ENCODE results near the gene GNAQ. TPM values are rescaled to one million over a fixed set of nuclear protein-coding genes. Genes with fewer than 3 reads are reported as not detected.

GNAQ gene
- total and polyA plus RNA-seq, 2 of the 13 experiments (the other 11 are each of a cell fraction or from before 2014, with no cell fraction given): 16.5 to 17.7 TPM

DNA sequence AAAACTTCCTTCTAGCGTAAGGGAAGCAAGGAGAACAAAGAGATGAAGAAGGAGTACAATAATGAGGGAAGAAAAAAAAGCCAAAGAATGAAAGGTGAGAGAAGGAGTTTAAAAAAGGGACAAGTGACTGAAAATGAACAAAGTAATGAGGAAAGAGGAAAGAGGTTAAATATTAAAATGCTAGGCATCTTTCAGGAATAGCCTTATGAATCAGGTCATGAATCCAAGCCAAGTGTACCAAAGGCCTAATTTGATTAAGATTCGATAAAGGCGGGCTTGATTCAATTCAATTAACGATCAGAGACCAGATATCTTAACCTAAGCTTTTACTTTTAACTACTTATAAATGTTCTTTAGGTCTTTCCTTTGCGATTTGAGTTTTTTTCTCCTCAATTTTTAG, 241.7 kb downstream of the GNAQ start:
- H3K36me3 ChIP-seq (replicated peaks in 1 of 2; ENCODE audit: control insufficient read depth in 1 of 2, insufficient read depth in 2 of 2, low read length in 2 of 2): peaks cover 0 to 11% of the 10 kb centered on the region in 2 experiments; a peak in 1 of 5 replicates
- H4K20me1 ChIP-seq (ENCODE audit: insufficient read depth, low read length): no peaks in the 10 kb centered on the region
- ATAC-seq: no peak
- WGBS (ENCODE audit: low lambda C conversion rate): 95% methylated on average over 5 of the region's 5 CpGs
- no peak overlapping the region for H3K4me2 ChIP-seq (ENCODE audit: low read depth, low read length)
- H2AFZ ChIP-seq (ENCODE audit: low read length): no peak overlapping the region
- no peak overlapping the region for H3K27ac ChIP-seq (ENCODE audit: extremely low read length, insufficient read depth, low read length)
- POLR2A ChIA-PET: no interaction called here
- TF ChIP-seq POGZ (CRISPR knock-in tag; IDR thresholded peaks at IDR 0.05): no peak
- TF ChIP-seq, protein P1, sequence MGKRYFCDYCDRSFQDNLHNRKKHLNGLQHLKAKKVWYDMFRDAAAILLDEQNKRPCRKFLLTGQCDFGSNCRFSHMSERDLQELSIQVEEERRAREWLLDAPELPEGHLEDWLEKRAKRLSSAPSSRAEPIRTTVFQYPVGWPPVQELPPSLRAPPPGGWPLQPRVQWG (CRISPR knock-in tag; IDR thresholded peaks at IDR 0.05; ENCODE audit: borderline replicate concordance, low read depth): no peak
- TF ChIP-seq, protein P2, sequence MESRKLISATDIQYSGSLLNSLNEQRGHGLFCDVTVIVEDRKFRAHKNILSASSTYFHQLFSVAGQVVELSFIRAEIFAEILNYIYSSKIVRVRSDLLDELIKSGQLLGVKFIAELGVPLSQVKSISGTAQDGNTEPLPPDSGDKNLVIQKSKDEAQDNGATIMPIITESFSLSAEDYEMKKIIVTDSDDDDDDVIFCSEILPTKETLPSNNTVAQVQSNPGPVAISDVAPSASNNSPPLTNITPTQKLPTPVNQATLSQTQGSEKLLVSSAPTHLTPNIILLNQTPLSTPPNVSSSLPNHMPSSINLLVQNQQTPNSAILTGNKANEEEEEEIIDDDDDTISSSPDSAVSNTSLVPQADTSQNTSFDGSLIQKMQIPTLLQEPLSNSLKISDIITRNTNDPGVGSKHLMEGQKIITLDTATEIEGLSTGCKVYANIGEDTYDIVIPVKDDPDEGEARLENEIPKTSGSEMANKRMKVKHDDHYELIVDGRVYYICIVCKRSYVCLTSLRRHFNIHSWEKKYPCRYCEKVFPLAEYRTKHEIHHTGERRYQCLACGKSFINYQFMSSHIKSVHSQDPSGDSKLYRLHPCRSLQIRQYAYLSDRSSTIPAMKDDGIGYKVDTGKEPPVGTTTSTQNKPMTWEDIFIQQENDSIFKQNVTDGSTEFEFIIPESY (CRISPR knock-in tag; IDR thresholded peaks at IDR 0.05): no peak
- TF ChIP-seq SRY (CRISPR knock-in tag; IDR thresholded peaks at IDR 0.05): no peak
- no peak for TF ChIP-seq ZSCAN25 (CRISPR knock-in tag; IDR thresholded peaks at IDR 0.05)
- no peak for TF ChIP-seq ZNF180 (CRISPR knock-in tag; IDR thresholded peaks at IDR 0.05; ENCODE audit: borderline replicate concordance, low read depth)
- TF ChIP-seq KAT7 (CRISPR knock-in tag; IDR thresholded peaks at IDR 0.05; ENCODE audit: borderline replicate concordance): no peak
- no peak for TF ChIP-seq NFIC (IDR thresholded peaks at IDR 0.05; ENCODE audit: low read length)
- H3K79me2 ChIP-seq (ENCODE audit: insufficient read depth, low read length): no peaks in the 10 kb centered on the region
- no peak for DNase-seq (ENCODE audit: low spot score)
- H3K4me1 ChIP-seq (ENCODE audit: insufficient read depth, low read length): no peaks in the 10 kb centered on the region
- no peaks in the 10 kb centered on the region for H3K27me3 ChIP-seq (ENCODE audit: control insufficient read depth in 1 of 2, insufficient read depth in 2 of 2, low read length in 2 of 2)
- no TSS peak for BruUV-seq (replicated peaks)
- H3K9me3 ChIP-seq (ENCODE audit: low read length): no peaks in the 10 kb centered on the region
- intact Hi-C loops (cut with micrococcal nuclease; ENCODE audit: unreplicated experiment) (no loop called here), in situ Hi-C loops (cut with HindIII; ENCODE audit: extremely low pct_ligation_motif_present, low pct_unique_long_range_greater_than_20kb) (no loop called here)
- CTCF ChIA-PET (ENCODE audit: low intra/inter-chr PET ratio, low total read pairs): no interaction called here
- H3K9ac ChIP-seq (ENCODE audit: insufficient read depth, low read depth, low read length): no peak overlapping the region
- FAIRE-seq: no peak
- no peak overlapping the region for H3K4me3 ChIP-seq (replicated peaks in 1 of 3; ENCODE audit: insufficient read depth in 1 of 3, low read depth in 2 of 3, low read length in 3 of 3)

Data from HepG2 (cell line).